ENCODE results near the gene CDH18. TPM values are rescaled to one million over a fixed set of nuclear protein-coding genes. Genes with fewer than 3 reads are reported as not detected.

CDH18 gene
- total and polyA plus RNA-seq, 2 of the 4 experiments (the other 2 are of a cell fraction), result 0.24 to 1.1 TPM

DNA sequence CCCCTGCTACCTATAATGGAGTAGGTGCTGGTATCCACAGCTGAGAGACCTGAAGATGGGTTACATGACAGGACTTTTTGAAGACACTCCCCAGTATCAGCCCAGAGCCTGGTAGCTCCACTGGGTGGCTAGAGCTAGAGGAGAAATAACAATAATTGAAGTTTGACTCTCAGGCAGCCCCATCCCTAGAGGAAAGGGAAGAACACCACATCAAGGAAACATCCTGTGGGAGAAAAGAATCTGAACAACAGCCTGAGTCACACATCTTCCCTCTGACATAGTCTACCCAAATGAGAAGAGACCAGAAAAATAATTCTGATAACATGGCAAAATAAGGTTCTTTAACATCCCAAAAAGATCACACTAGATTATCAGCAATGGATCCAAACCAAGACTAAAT lies 432.1 kb downstream of the CDH18 start:
- no peak overlapping the region for H3K18ac ChIP-seq (ENCODE audit: low read depth, low read length)
- intact Hi-C loops (cut with micrococcal nuclease), result no loop called here
- H4K91ac ChIP-seq (ENCODE audit: insufficient read depth, low read depth, low read length), result no peak overlapping the region
- ChIA-PET POLR2A (ENCODE audit: unreplicated experiment) (no interaction called here), CTCF (no interaction called here)
- no peak overlapping the region for H2BK120ac ChIP-seq (ENCODE audit: low read depth, low read length)
- H4K8ac ChIP-seq (ENCODE audit: low read depth in 2 of 2, low read length in 2 of 2), result no peak overlapping the region
- no peak overlapping the region for H2BK20ac ChIP-seq (ENCODE audit: low read depth, low read length)
- no peaks in the 10 kb centered on the region for H3K9me1 ChIP-seq (ENCODE audit: insufficient read depth, low read length)
- ATAC-seq (ENCODE audit: low read depth) (no peak), DNase-seq (no peak)
- no peaks in the 10 kb centered on the region for H3K79me1 ChIP-seq (ENCODE audit: low read depth in 1 of 2, low read length in 2 of 2)
- H3K4me1 ChIP-seq (ENCODE audit: control insufficient read depth, insufficient read depth, low read length), result no peaks in the 10 kb centered on the region
- H3K23ac ChIP-seq (ENCODE audit: low read depth, low read length), result no peak overlapping the region
- H4K20me1 ChIP-seq (ENCODE audit: insufficient read depth, low read length), result no peaks in the 10 kb centered on the region
- H2BK5ac ChIP-seq (ENCODE audit: low read depth, low read length, poor library complexity, severe bottlenecking), result no peak overlapping the region
- H3K4me3 ChIP-seq (ENCODE audit: insufficient read depth, low read depth, low read length), result no peak overlapping the region
- H3K14ac ChIP-seq (replicated peaks; ENCODE audit: low read depth, low read length), result no peak overlapping the region
- H3K4me2 ChIP-seq (ENCODE audit: low read depth, low read length), result no peak overlapping the region
- no peak overlapping the region for H3K9ac ChIP-seq (ENCODE audit: low read depth, low read length)
- no peaks in the 10 kb centered on the region for H3K36me3 ChIP-seq (ENCODE audit: control insufficient read depth, insufficient read depth, low read length)
- H3K4ac ChIP-seq (ENCODE audit: low read depth, low read length), result no peak overlapping the region
- H2BK15ac ChIP-seq (ENCODE audit: low read depth, low read length), result no peak overlapping the region
- H2AK5ac ChIP-seq (ENCODE audit: low read depth, low read length), result no peak overlapping the region
- no peak overlapping the region for H2AK9ac ChIP-seq (replicated peaks; ENCODE audit: low read depth, low read length, poor library complexity)
- peaks cover 4% of the 10 kb centered on the region for H3K9me3 ChIP-seq (ENCODE audit: control insufficient read depth, insufficient read depth, low read length)
- H4K5ac ChIP-seq (ENCODE audit: low read depth, low read length), result no peak overlapping the region
- H3K27ac ChIP-seq (ENCODE audit: insufficient read depth, low read length), result no peak overlapping the region
- BruUV-seq (replicated peaks), result no TSS peak
- TF ChIP-seq RAD21 (IDR thresholded peaks at IDR 0.05; ENCODE audit: low read length) (no peak), MAZ (IDR thresholded peaks at IDR 0.05; ENCODE audit: borderline replicate concordance, low read depth, low read length) (no peak), NFE2L2 (IDR thresholded peaks at IDR 0.05; ENCODE audit: low read depth, low read length) (no peak), POLR2A (IDR thresholded peaks at IDR 0.05; ENCODE audit: low read depth, low read length) (no peak), BHLHE40 (IDR thresholded peaks at IDR 0.05; ENCODE audit: low read depth, low read length) (no peak), FOS (IDR thresholded peaks at IDR 0.05; ENCODE audit: low read depth, low read length) (no peak), SMC3 (IDR thresholded peaks at IDR 0.05; ENCODE audit: low read depth, low read length) (no peak), MAFK (IDR thresholded peaks at IDR 0.05; ENCODE audit: low read depth, low read length) (no peak)
- TF ChIP-seq, protein P1, sequence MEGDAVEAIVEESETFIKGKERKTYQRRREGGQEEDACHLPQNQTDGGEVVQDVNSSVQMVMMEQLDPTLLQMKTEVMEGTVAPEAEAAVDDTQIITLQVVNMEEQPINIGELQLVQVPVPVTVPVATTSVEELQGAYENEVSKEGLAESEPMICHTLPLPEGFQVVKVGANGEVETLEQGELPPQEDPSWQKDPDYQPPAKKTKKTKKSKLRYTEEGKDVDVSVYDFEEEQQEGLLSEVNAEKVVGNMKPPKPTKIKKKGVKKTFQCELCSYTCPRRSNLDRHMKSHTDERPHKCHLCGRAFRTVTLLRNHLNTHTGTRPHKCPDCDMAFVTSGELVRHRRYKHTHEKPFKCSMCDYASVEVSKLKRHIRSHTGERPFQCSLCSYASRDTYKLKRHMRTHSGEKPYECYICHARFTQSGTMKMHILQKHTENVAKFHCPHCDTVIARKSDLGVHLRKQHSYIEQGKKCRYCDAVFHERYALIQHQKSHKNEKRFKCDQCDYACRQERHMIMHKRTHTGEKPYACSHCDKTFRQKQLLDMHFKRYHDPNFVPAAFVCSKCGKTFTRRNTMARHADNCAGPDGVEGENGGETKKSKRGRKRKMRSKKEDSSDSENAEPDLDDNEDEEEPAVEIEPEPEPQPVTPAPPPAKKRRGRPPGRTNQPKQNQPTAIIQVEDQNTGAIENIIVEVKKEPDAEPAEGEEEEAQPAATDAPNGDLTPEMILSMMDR (conservative IDR thresholded peaks at IDR 0.05; ENCODE audit: low read depth, low read length), result no peak
- TF ChIP-seq, protein P2, sequence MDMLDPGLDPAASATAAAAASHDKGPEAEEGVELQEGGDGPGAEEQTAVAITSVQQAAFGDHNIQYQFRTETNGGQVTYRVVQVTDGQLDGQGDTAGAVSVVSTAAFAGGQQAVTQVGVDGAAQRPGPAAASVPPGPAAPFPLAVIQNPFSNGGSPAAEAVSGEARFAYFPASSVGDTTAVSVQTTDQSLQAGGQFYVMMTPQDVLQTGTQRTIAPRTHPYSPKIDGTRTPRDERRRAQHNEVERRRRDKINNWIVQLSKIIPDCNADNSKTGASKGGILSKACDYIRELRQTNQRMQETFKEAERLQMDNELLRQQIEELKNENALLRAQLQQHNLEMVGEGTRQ (IDR thresholded peaks at IDR 0.05; ENCODE audit: low read depth, low read length), result no peak
- TF ChIP-seq, protein P3, sequence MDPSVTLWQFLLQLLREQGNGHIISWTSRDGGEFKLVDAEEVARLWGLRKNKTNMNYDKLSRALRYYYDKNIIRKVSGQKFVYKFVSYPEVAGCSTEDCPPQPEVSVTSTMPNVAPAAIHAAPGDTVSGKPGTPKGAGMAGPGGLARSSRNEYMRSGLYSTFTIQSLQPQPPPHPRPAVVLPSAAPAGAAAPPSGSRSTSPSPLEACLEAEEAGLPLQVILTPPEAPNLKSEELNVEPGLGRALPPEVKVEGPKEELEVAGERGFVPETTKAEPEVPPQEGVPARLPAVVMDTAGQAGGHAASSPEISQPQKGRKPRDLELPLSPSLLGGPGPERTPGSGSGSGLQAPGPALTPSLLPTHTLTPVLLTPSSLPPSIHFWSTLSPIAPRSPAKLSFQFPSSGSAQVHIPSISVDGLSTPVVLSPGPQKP (IDR thresholded peaks at IDR 0.05; ENCODE audit: borderline replicate concordance, low read depth, low read length), result no peak
- no peaks in the 10 kb centered on the region for H3K27me3 ChIP-seq (ENCODE audit: control insufficient read depth, insufficient read depth, low read length)
- in situ Hi-C loops (cut with MboI; ENCODE audit: low sequenced_read_pairs), result no loop called here
- H3K56ac ChIP-seq (ENCODE audit: extremely low read depth, insufficient read depth, low read length), result no peak overlapping the region
- H2AFZ ChIP-seq (replicated peaks; ENCODE audit: low read length, poor library complexity), result no peak overlapping the region
- dilution Hi-C loops (cut with HindIII; ENCODE audit: low sequenced_read_pairs, unreplicated experiment), result no loop called here
